Spleen (tissue), 11 donors: ENCODE measurements around the gene SLC7A8. TPM values are rescaled to one million over a fixed set of nuclear protein-coding genes. Genes with fewer than 3 reads are reported as not detected.
A peak's percentile ranks its signal among the peaks of the same experiment; 100 is the strongest.

ENCODE experiments used
- DNase-seq: peaks from one replicate; pipeline ENCODE4 v3.0.0-alpha.2; 2020
- H3K27ac ChIP-seq, 8 donors: fragments of 200-600 bp; sonication (generic) in 7 of 8; 1 replicate in 4 of 8; 2 replicates in 4 of 8; pipeline versions ENCODE4 v1.5.0 to v1.8.0; 2016 to 2021; ENCODE audit warnings: inconsistent platforms in 4 of 8, mild to moderate bottlenecking in 4 of 8, moderate library complexity in 1 of 8
- H3K27me3 ChIP-seq, 7 donors: fragments of 200-600 bp; sonication (generic) in 6 of 7; replicated peaks in 1 of 7; 1 replicate in 4 of 7; 2 replicates in 3 of 7; pipeline versions ENCODE4 v1.5.0 to v1.8.0; 2016 to 2021; ENCODE audit warnings: inconsistent platforms in 3 of 7, mild to moderate bottlenecking in 1 of 7
- H3K36me3 ChIP-seq, 6 donors: fragments of 200-600 bp; sonication (generic) in 5 of 6; 1 replicate in 4 of 6; 2 replicates in 2 of 6; pipeline versions ENCODE4 v1.5.0 to v1.8.0; 2016 to 2021; ENCODE audit warnings: inconsistent platforms in 2 of 6
- H3K4me1 ChIP-seq, 6 donors: fragments of 200-600 bp; sonication (generic) in 5 of 6; 1 replicate in 3 of 6; 2 replicates in 3 of 6; pipeline versions ENCODE4 v1.5.0 to v1.8.0; 2016 to 2021; ENCODE audit warnings: inconsistent platforms in 3 of 6
- H3K4me3 ChIP-seq, 8 donors: fragments of 200-600 bp; sonication (generic) in 7 of 8; 1 replicate in 4 of 8; 2 replicates in 4 of 8; pipeline versions ENCODE4 v1.5.0 to v1.8.0; 2016 to 2021; ENCODE audit warnings: inconsistent platforms in 4 of 8, mild to moderate bottlenecking in 4 of 8, moderate library complexity in 2 of 8
- H3K9me3 ChIP-seq, 8 donors: fragments of 200-600 bp; sonication (generic) in 7 of 8; 1 replicate in 4 of 8; 2 replicates in 4 of 8; pipeline versions ENCODE4 v1.5.0 to v1.8.0; 2016 to 2021; ENCODE audit warnings: inconsistent platforms in 4 of 8
- POLR2A ChIP-seq, 3 donors: fragments of 450-650 bp; IDR thresholded peaks; one replicate each; pipeline ENCODE4 v1.5.1; 2017; ENCODE audit warnings: antibody characterized with exemption in 3 of 3, mild to moderate bottlenecking in 1 of 3
- POLR2AphosphoS5 ChIP-seq, 3 donors: sonication (generic); formaldehyde crosslinking; IDR thresholded peaks; one replicate each; pipeline ENCODE4 v1.5.1; 2017; ENCODE audit warnings: antibody characterized with exemption in 3 of 3
- WGBS, 5 donors: extraction: QIAGEN DNeasy Blood & Tissue Kit in 3 of 5; methylation state at CpG; one replicate each; pipeline versions ENCODE4 v1.1.5 to v1.1.7; 2013 to 2018; 5-methylcytosine and 5-hydroxymethylcytosine counted together
- intact Hi-C: fragments of 100-400 bp; cut with DNase I; formaldehyde crosslinking; loops from one replicate; pipeline ENCODE4 v1.15.0; 2023; ENCODE audit warnings: low total_unique reads
- polyA plus RNA-seq, 3 donors: library from polyadenylated mRNA; stranded (reverse); fragments of 200-250 nt; gene quantifications; one replicate each; pipeline ENCODE4 v1.2.1, GENCODE V29; 2013
- total RNA-seq, 7 donors: library from RNA; depleted of rRNA in 3 of 7; stranded (reverse); fragments of >200 nt in 3 of 7; fragmentation: NEBNext Ultra II Directional in 4 of 7; extraction: Animal tissue kit (Norgen Biotek cat#: 25700) in 4 of 7; gene quantifications; one replicate each; pipeline versions ENCODE4 v1.1.0 to v1.2.1, GENCODE V29; 2016 to 2021
- TF ChIP-seq, protein P1 (sequence below), 11 experiments: fragments of 200-600 bp in 7 of 11; fragments of 450-650 bp in 4 of 11; sonication (generic) in 4 of 11; IDR thresholded peaks in 8 of 11; conservative IDR thresholded peaks in 3 of 11; 1 replicate in 7 of 11; 2 replicates in 4 of 11; pipeline versions ENCODE4 v1.4.0 to v1.8.0; 2016 to 2021; ENCODE audit warnings: antibody characterized with exemption in 11 of 11, inconsistent platforms in 4 of 11, mild to moderate bottlenecking in 1 of 11
- donor health status: healthy with polysubstance abuse.
- donor health status: DM: no; HTN: no; CAD: no; lungs with moderate emphysema.
- donor health status: DM: no; HTN: no; CAD: no.
- donor health status: Bipolar disorder and iron deficiency.
- donor health status: healthy.
- donor health status: DM: no; HTN: no; CAD: no.
- donor health status: DM: yes; HTN: yes; CAD: no.

The SLC7A8 gene
- total and polyA plus RNA-seq, 10 donors = 3.5 to 106 (median 36.7) TPM

DNA sequence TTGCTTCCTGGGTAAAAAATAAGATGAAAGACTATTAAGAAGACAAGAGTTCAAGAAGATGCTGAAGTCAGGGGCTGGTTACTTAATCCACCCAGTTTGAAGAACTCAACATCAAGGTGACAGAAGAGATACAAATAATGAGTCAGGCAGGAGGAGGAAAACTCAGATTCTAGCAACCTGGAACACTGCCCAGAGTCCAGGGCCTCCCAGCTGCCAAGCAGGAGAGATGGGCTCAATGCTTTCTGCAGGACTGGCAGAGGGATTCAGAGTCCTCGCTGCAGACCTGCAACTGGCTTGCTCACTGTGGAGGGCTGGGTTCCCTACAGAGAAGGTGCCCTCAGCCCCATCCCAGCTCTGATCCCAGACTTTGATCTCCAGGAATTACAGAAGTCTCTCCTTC, 35.8 kb downstream of the SLC7A8 start:
- no peaks in the 10 kb centered on the region for H3K4me1 ChIP-seq
- H3K27ac ChIP-seq = no peak overlapping the region
- H3K4me3 ChIP-seq = no peak overlapping the region
- 71 to 100% (median 93%) methylated on average over 1 of the region's 1 CpG for WGBS, 5 donors
- no peak for DNase-seq
- no peaks in the 10 kb centered on the region for H3K9me3 ChIP-seq
- intact Hi-C loops = no loop called here
- peaks cover 0 to 2% (median 0%) of the 10 kb centered on the region in 6 donors for H3K36me3 ChIP-seq
- H3K27me3 ChIP-seq = no peaks in the 10 kb centered on the region
- TF ChIP-seq POLR2AphosphoS5 (IDR thresholded peaks at IDR 0.05) (no peak), POLR2A (IDR thresholded peaks at IDR 0.05) (no peak)
- TF ChIP-seq, protein P1, sequence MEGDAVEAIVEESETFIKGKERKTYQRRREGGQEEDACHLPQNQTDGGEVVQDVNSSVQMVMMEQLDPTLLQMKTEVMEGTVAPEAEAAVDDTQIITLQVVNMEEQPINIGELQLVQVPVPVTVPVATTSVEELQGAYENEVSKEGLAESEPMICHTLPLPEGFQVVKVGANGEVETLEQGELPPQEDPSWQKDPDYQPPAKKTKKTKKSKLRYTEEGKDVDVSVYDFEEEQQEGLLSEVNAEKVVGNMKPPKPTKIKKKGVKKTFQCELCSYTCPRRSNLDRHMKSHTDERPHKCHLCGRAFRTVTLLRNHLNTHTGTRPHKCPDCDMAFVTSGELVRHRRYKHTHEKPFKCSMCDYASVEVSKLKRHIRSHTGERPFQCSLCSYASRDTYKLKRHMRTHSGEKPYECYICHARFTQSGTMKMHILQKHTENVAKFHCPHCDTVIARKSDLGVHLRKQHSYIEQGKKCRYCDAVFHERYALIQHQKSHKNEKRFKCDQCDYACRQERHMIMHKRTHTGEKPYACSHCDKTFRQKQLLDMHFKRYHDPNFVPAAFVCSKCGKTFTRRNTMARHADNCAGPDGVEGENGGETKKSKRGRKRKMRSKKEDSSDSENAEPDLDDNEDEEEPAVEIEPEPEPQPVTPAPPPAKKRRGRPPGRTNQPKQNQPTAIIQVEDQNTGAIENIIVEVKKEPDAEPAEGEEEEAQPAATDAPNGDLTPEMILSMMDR (IDR thresholded peaks at IDR 0.05 in 8 of 11, conservative IDR thresholded peaks at IDR 0.05 in 3 of 11) = no peak

DNA sequence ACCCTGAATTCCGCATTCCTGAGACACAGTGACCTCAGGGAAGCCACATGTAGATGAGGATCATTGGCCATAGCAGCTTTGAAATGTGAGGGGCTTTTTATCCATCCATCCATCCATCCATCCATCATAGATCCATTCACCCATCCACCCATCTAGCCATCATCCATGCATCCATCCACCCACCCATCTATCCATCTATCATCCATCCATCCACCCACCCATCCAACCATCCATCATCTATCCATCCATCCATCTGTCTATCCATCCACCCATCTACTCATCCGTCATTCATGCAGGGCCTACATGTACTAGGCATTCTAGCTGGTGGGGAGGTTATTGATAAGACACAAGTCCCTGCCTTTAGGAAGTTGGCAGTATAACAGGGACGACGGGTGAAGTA, 36.5 kb downstream of the SLC7A8 start:
- Histone ChIP-seq H3K27ac (no peak overlapping the region), H3K27me3 (no peaks in the 10 kb centered on the region), H3K4me3 (no peak overlapping the region), H3K36me3 (peaks cover 0 to 4% (median 0%) of the 10 kb centered on the region in 6 donors), H3K9me3 (no peaks in the 10 kb centered on the region), H3K4me1 (no peaks in the 10 kb centered on the region)
- WGBS, 5 donors = 81 to 94% (median 92%) methylated on average over 4 of the region's 4 CpGs
- DNase-seq = no peak
- intact Hi-C loops = no loop called here
- TF ChIP-seq POLR2AphosphoS5 (IDR thresholded peaks at IDR 0.05) (no peak), POLR2A (IDR thresholded peaks at IDR 0.05) (no peak)

DNA sequence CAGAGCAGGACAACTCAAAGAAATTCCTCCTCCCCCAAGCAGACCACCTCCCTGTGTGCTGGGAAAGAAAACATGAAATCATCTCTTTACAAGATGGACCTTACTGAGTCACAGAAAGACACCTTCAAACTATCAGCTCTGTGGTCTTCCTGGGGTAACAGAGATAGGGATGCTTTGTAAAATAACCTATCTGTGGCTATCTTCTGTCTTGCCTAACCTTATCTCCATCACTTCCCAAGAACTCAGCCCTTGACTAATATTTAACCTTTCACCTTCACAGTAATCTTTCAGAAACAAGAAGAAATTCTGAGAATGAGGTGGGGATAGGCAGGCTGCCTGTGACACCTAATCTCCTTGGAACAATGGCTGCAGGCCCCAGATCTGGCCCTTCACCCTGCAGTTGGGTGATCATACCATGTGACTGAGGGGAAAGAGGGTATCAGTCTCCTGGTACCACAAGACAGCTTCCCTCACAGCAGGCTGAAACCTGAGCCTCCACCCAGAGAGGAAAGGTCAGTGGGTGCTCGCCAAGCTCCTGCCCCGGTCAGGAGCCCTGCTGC, 37.0 kb downstream of the SLC7A8 start:
- Histone ChIP-seq H3K36me3 (peaks cover 0 to 4% (median 0%) of the 10 kb centered on the region in 6 donors), H3K4me3 (no peak overlapping the region), H3K9me3 (no peaks in the 10 kb centered on the region), H3K27me3 (no peaks in the 10 kb centered on the region), H3K4me1 (no peaks in the 10 kb centered on the region), H3K27ac (peak overlapping the region in 2 of 8 donors; percentile 11 to 16)
- no peak for TF ChIP-seq POLR2A (IDR thresholded peaks at IDR 0.05)
- no peak for DNase-seq
- intact Hi-C loops = no loop called here
- 90 to 100% (median 94%) methylated on average over 2 of the region's 2 CpGs for WGBS, 5 donors

DNA sequence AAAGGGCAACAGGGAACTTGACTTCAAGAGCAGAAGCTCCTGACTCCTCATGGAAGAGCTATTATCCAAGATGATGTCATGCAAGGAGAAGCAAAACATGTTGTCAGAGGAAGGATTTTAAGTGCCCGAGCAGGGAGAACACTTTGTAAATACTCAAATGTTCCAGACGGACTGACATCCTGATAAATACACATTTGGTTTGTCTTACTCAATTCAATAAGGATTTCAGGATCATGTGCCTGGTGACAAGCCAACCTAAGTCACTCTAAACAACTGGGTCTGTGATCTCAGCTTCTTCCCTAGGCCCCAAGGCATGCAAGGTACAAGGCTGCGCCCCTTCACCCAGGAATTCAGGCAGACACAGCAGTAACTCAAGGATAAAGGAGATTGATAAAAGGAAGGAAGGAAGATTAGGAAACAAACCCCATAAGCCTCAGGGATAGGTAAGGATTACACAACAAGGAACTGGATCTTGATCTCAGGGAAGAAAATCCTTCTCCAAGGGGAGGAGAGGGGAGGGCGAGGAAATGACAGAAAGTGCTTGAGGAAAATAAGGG, 37.6 kb downstream of the SLC7A8 start:
- 79 to 97% (median 82%) methylated on average over 4 of the region's 4 CpGs for WGBS, 5 donors
- H3K4me3 ChIP-seq = no peak overlapping the region

DNA sequence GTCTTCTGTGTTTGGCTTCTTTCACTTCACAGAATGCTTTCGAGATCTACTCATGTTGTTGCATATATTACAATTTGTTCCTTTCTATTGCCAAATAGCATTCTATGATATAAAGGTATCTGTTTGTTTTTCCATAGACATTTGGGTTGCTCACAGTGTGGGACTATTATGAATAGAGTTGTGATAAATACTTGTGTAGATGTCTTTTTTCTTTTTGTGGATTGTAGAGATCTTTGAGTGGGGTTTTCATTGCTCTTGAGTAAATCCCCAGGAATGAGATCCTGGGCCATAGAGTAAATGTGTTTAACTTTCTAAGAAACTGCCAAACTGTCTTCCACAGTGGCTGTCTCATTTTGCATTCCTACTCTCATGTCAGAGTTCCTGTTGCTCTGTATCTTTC, 39.5 kb downstream of the SLC7A8 start:
- TF ChIP-seq POLR2AphosphoS5 (IDR thresholded peaks at IDR 0.05) = no peak
- TF ChIP-seq POLR2A (IDR thresholded peaks at IDR 0.05) = no peak
- TF ChIP-seq, protein P1 (IDR thresholded peaks at IDR 0.05 in 8 of 11, conservative IDR thresholded peaks at IDR 0.05 in 3 of 11) = no peak
- Histone ChIP-seq H3K27me3 (no peaks in the 10 kb centered on the region), H3K36me3 (peaks cover 0 to 26% (median 0%) of the 10 kb centered on the region in 6 donors), H3K4me3 (no peak overlapping the region), H3K27ac (no peak overlapping the region), H3K4me1 (no peaks in the 10 kb centered on the region), H3K9me3 (no peaks in the 10 kb centered on the region)
- no peak for DNase-seq
- intact Hi-C loops = no loop called here
- WGBS, 5 donors = 39 to 96% (median 90%) methylated on average over 1 of the region's 1 CpG

More for the DNA sequence above, 37.6 kb downstream of the SLC7A8 start:
- intact Hi-C loops = no loop called here
- TF ChIP-seq, protein P1 (IDR thresholded peaks at IDR 0.05 in 8 of 11, conservative IDR thresholded peaks at IDR 0.05 in 3 of 11) = no peak
- TF ChIP-seq POLR2AphosphoS5 (IDR thresholded peaks at IDR 0.05) (no peak), POLR2A (IDR thresholded peaks at IDR 0.05) (no peak)
- Histone ChIP-seq H3K36me3 (peaks cover 0 to 6% (median 0%) of the 10 kb centered on the region in 6 donors), H3K27ac (peak overlapping the region in 2 of 8 donors; percentile 11 to 16), H3K27me3 (no peaks in the 10 kb centered on the region), H3K4me1 (no peaks in the 10 kb centered on the region), H3K9me3 (no peaks in the 10 kb centered on the region)
- no peak for DNase-seq
